HFF-Myc (cell line): ENCODE data around the gene ATP1B4.

Source experiments
- DNase-seq: peaks from one replicate; pipeline ENCODE4 v3.0.0-alpha.2; 2011; ENCODE audit warnings: low read depth; ENCODE audit errors: extremely low read depth
- H3K4me3 ChIP-seq: replicated peaks from 2 replicates; pipeline ENCODE4 v1.5.1; 2011; ENCODE audit warnings: low read depth, mild to moderate bottlenecking, control low read depth, low read length
- TF ChIP-seq, protein P1 (sequence below): IDR thresholded peaks from 2 replicates; pipeline ENCODE4 v1.5.1; 2012; ENCODE audit warnings: mild to moderate bottlenecking, low read depth, low read length, control low read depth; ENCODE audit errors: missing control alignments

ATP1B4 gene

DNA sequence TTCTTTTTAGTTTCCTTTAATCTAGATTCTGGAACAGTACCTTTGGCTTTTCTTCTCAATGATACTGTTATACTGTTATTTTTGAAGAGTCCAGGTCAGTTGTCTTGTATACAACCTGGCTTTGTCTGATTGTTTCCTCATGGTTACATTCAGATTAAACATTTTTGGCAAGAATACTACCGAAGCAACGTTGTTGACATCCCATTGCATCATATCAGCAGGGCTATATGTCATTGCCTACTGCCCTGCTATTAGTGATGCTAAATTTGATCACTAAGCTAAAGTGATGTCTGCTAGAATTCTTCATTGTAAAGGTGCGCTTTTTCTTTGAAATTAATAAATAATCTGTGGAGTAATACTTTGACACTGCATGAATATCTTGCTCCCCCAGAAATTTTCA lies 5.8 kb upstream of the ATP1B4 start:
- no peak overlapping the region for H3K4me3 ChIP-seq
- no peak for DNase-seq
- TF ChIP-seq, protein P1, sequence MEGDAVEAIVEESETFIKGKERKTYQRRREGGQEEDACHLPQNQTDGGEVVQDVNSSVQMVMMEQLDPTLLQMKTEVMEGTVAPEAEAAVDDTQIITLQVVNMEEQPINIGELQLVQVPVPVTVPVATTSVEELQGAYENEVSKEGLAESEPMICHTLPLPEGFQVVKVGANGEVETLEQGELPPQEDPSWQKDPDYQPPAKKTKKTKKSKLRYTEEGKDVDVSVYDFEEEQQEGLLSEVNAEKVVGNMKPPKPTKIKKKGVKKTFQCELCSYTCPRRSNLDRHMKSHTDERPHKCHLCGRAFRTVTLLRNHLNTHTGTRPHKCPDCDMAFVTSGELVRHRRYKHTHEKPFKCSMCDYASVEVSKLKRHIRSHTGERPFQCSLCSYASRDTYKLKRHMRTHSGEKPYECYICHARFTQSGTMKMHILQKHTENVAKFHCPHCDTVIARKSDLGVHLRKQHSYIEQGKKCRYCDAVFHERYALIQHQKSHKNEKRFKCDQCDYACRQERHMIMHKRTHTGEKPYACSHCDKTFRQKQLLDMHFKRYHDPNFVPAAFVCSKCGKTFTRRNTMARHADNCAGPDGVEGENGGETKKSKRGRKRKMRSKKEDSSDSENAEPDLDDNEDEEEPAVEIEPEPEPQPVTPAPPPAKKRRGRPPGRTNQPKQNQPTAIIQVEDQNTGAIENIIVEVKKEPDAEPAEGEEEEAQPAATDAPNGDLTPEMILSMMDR, result no peak

DNA sequence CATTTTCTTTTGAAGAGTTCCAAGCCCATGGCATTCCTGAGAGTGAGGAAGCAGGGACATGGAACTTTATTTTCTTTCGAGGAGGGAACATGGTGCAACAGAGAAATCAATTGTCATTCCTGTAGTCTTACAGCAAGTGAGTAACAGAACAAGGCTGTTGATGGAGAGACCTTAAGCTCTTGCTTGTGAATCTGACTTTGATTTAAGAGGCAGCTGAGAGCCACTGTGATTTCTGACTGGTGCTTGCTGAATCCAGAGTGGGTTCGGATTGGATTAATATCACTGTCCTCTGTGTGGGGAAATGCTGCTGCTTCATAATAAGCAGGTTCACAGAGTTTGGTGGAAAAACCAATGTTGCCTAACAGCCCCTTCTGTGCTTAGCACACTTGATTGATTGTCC lies 4.7 kb upstream of the ATP1B4 start:
- DNase-seq, result no peak
- H3K4me3 ChIP-seq, result no peak overlapping the region
- TF ChIP-seq, protein P1, result no peak

DNA sequence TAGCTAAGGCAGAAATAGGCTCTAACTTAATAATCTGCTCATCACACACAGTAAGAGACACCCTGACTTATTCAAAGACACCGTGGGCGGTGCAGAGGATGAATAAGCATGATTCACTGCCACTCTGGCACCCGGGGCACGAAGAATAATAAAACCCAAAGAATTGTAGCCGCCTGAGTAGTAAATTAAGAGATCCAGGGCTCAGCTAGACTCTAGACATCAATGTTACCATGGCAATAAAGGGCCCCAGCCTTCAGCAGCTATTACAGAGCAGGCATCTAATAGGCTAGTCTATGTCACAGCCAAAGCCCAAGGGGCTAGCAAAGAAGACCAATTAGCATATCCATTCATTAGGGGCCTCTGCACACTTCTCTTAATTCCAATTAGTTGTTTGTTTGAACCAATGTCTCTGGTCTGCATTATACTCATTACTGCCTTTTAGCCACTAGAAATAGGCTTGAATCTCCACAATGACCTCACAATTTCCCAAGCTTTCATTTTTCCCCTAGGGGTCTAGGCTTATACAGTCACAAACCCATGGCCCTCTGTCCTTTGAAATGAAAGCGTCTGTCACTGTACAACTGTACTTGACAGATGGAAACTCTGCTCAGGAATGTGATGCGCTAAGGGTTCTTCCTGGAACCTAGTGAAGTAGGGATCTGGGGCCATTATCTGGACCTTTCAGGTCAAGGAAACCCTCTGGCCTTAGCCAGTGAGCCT lies 3.0 kb upstream of the ATP1B4 start:
- no peak for DNase-seq
- TF ChIP-seq, protein P1, result no peak

DNA sequence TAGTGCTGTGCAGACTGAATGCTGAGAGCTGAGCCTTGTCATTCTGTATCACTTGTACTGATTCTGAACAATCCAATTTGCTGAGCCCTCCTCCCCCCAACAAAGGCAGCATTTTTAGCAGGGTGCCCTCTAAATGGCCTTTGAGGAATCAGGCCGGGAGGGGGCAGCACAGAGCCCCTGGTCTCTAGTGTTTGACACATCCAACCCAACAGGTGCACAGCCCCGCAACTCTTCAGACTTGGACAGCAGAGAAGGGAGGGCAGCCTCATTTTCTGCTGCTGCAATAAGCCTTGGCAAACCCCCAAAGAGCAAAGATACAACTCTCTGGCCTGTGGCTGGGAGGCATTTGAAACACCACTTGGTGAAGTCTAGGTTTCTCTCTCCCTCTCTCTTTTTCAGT lies 3.4 kb downstream of the ATP1B4 start:
- no peak for DNase-seq
- TF ChIP-seq, protein P1, result peak; percentile 61
- no peak overlapping the region for H3K4me3 ChIP-seq

More for the DNA sequence above, 3.0 kb upstream of the ATP1B4 start:
- no peak overlapping the region for H3K4me3 ChIP-seq

DNA sequence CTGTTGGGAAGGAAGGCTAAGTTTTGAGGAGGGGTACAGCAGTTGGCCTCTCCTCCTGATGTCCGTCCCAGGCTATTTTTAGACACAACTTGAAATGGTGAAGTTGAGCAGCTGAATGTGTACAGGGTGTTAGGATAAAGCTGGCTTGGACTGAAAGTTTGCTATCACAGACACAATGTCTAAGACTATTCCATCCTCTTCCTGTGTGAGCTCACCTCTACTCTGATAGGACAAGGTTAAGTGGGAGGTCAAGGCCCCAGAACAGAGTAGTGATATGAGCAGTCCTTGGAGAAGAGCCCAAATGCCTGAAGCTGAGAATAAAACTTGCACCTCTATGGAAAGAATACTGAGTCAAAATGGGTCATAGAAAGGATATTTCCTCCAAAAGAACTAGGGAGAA lies 4.1 kb downstream of the ATP1B4 start:
- TF ChIP-seq, protein P1, result no peak
- H3K4me3 ChIP-seq, result no peak overlapping the region
- DNase-seq, result no peak

DNA sequence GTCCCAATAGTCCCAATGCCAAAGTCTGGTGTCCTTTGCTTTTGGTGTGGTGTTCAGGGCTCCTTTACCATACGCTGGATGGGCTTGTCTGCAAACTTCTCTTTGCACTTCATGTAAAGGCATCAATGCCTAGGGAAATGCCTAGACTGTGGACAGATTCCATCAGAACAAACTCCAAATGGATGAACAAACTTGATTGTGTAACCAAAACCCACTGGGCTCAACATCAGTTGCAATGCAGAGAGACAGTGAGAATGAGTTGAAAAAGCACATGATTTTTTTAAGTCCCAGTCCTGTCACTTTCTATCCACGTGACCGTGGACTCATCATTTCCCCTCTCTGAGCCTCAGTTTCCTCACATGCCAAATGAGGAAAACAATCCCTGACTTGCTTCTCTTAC lies 4.9 kb downstream of the ATP1B4 start:
- TF ChIP-seq, protein P1, result no peak

More for the DNA sequence above, 4.9 kb downstream of the ATP1B4 start:
- H3K4me3 ChIP-seq, result no peak overlapping the region
- DNase-seq, result no peak
